Muscle layer of duodenum (tissue), 2 donors: Measurements from ENCODE around the gene KAZN.

ENCODE experiments used
- H3K27ac ChIP-seq: one replicate; pipeline ENCODE4 v1.7.0; 2013; ENCODE audit warnings: mild to moderate bottlenecking, low read length
- H3K27me3 ChIP-seq: one replicate; pipeline ENCODE4 v1.7.0; 2013; ENCODE audit warnings: low read depth, mild to moderate bottlenecking, control low read depth, low read length
- H3K36me3 ChIP-seq, 2 donors: one replicate each; pipeline ENCODE4 v1.7.0; 2013; ENCODE audit warnings: low read length in 2 of 2, control low read depth in 1 of 2, mild to moderate bottlenecking in 1 of 2; ENCODE audit not compliant: insufficient read depth in 2 of 2, control insufficient read depth in 1 of 2
- H3K4me1 ChIP-seq, 2 donors: one replicate each; pipeline ENCODE4 v1.7.0; 2013; ENCODE audit warnings: low read length in 2 of 2, mild to moderate bottlenecking in 2 of 2, control low read depth in 1 of 2, moderate library complexity in 1 of 2; ENCODE audit not compliant: insufficient read depth in 2 of 2, control insufficient read depth in 1 of 2
- H3K4me3 ChIP-seq, 2 donors: one replicate each; pipeline ENCODE4 v1.7.0; 2013; ENCODE audit warnings: low read length in 2 of 2, low read depth in 1 of 2, mild to moderate bottlenecking in 1 of 2
- H3K9me3 ChIP-seq, 2 donors: one replicate each; pipeline ENCODE4 v1.7.0; 2013; ENCODE audit warnings: low read length in 2 of 2, control low read depth in 1 of 2, mild to moderate bottlenecking in 1 of 2; ENCODE audit not compliant: control insufficient read depth in 1 of 2
- donor health status: healthy.

KAZN gene

GRCh38 chr1:14748151-14748550 lies 149.7 kb downstream of the KAZN start:
- Histone ChIP-seq H3K4me1 (peaks cover 0 to 5% of the 10 kb centered on the region in 2 donors), H3K27ac (no peak overlapping the region), H3K4me3 (no peak overlapping the region), H3K36me3 (peaks cover 0 to 5% of the 10 kb centered on the region in 2 donors), H3K9me3 (no peaks in the 10 kb centered on the region), H3K27me3 (no peaks in the 10 kb centered on the region)

GRCh38 chr1:14748977-14749376 lies 150.5 kb downstream of the KAZN start:
- H3K36me3 ChIP-seq: peaks cover 0 to 5% of the 10 kb centered on the region in 2 donors
- no peaks in the 10 kb centered on the region for H3K9me3 ChIP-seq
- no peak overlapping the region for H3K27ac ChIP-seq
- peaks cover 0 to 5% of the 10 kb centered on the region in 2 donors for H3K4me1 ChIP-seq
- H3K4me3 ChIP-seq: no peak overlapping the region
- no peaks in the 10 kb centered on the region for H3K27me3 ChIP-seq

- H3K4me1 ChIP-seq: peaks cover 0 to 5% of the 10 kb centered on the region in 2 donors
- peaks cover 0 to 5% of the 10 kb centered on the region in 2 donors for H3K36me3 ChIP-seq
- H3K4me3 ChIP-seq: no peak overlapping the region
- no peaks in the 10 kb centered on the region for H3K9me3 ChIP-seq
- no peak overlapping the region for H3K27ac ChIP-seq
- H3K27me3 ChIP-seq: no peaks in the 10 kb centered on the region
Measured at GRCh38 chr1:14750490-14750889, 152.0 kb downstream of the KAZN start.

- H3K36me3 ChIP-seq: peaks cover 0 to 5% of the 10 kb centered on the region in 2 donors
- no peak overlapping the region for H3K4me3 ChIP-seq
- H3K9me3 ChIP-seq: no peaks in the 10 kb centered on the region
- peaks cover 0 to 6% of the 10 kb centered on the region in 2 donors for H3K4me1 ChIP-seq
- no peak overlapping the region for H3K27ac ChIP-seq
- H3K27me3 ChIP-seq: no peaks in the 10 kb centered on the region
Measured at GRCh38 chr1:14755518-14756252, 157.2 kb downstream of the KAZN start.

- Histone ChIP-seq H3K27ac (no peak overlapping the region), H3K4me3 (no peak overlapping the region), H3K9me3 (no peaks in the 10 kb centered on the region), H3K36me3 (peaks cover 0 to 5% of the 10 kb centered on the region in 2 donors), H3K27me3 (no peaks in the 10 kb centered on the region), H3K4me1 (peaks cover 0 to 6% of the 10 kb centered on the region in 2 donors)
Measured at GRCh38 chr1:14756589-14757285, 158.3 kb downstream of the KAZN start.

- Histone ChIP-seq H3K27me3 (no peaks in the 10 kb centered on the region), H3K27ac (no peak overlapping the region), H3K9me3 (no peaks in the 10 kb centered on the region), H3K4me1 (peaks cover 0 to 6% of the 10 kb centered on the region in 2 donors), H3K36me3 (peaks cover 0 to 4% of the 10 kb centered on the region in 2 donors), H3K4me3 (no peak overlapping the region)
Measured at GRCh38 chr1:14757286-14757625, 158.8 kb downstream of the KAZN start.

- Histone ChIP-seq H3K27me3 (no peaks in the 10 kb centered on the region), H3K36me3 (no peaks in the 10 kb centered on the region), H3K27ac (no peak overlapping the region), H3K9me3 (no peaks in the 10 kb centered on the region), H3K4me3 (no peak overlapping the region), H3K4me1 (peaks cover 0 to 6% of the 10 kb centered on the region in 2 donors)
Measured at GRCh38 chr1:14759042-14759818, 160.7 kb downstream of the KAZN start.

GRCh38 chr1:14759843-14760242 lies 161.4 kb downstream of the KAZN start:
- H3K4me1 ChIP-seq: peaks cover 0 to 6% of the 10 kb centered on the region in 2 donors
- H3K36me3 ChIP-seq: no peaks in the 10 kb centered on the region
- H3K4me3 ChIP-seq: no peak overlapping the region
- H3K9me3 ChIP-seq: no peaks in the 10 kb centered on the region
- no peak overlapping the region for H3K27ac ChIP-seq
- no peaks in the 10 kb centered on the region for H3K27me3 ChIP-seq

GRCh38 chr1:14760780-14761179 lies 162.3 kb downstream of the KAZN start:
- no peaks in the 10 kb centered on the region for H3K36me3 ChIP-seq
- H3K27ac ChIP-seq: no peak overlapping the region
- H3K9me3 ChIP-seq: no peaks in the 10 kb centered on the region
- no peaks in the 10 kb centered on the region for H3K27me3 ChIP-seq
- no peak overlapping the region for H3K4me3 ChIP-seq
- peaks cover 0 to 1% of the 10 kb centered on the region in 2 donors for H3K4me1 ChIP-seq

- Histone ChIP-seq H3K36me3 (no peaks in the 10 kb centered on the region), H3K27ac (no peak overlapping the region), H3K4me3 (no peak overlapping the region), H3K4me1 (no peaks in the 10 kb centered on the region), H3K27me3 (no peaks in the 10 kb centered on the region), H3K9me3 (no peaks in the 10 kb centered on the region)
Measured at GRCh38 chr1:14761291-14762153, 163.0 kb downstream of the KAZN start.
